ENCODE data around the gene NCOR1.

The NCOR1 gene

GRCh38 chr17:16215273-16215964 is at the start of gene NCOR1:
TSS of gene NCOR1 (minus strand) at chr17:16215534. CDS start at chr17:16194569, 20,965 bp downstream.
- peak; percentile 54 to 92 for DNase-seq (ENCODE audit: low read depth in 1 of 2, low spot score in 1 of 2)
- in situ Hi-C loops (cut with HindIII; ENCODE audit: low pct_unique_long_range_greater_than_20kb, low sequenced_read_pairs), result no loop called here
- no peak for TF ChIP-seq JUND (IDR thresholded peaks at IDR 0.05; ENCODE audit: low read depth)

GRCh38 chr17:16262201-16262600 is 46.9 kb upstream of the NCOR1 start:
- no peak for TF ChIP-seq JUND (IDR thresholded peaks at IDR 0.05; ENCODE audit: low read depth)
- no peak for DNase-seq (ENCODE audit: low read depth in 1 of 2, low spot score in 1 of 2)
- in situ Hi-C loops (cut with HindIII; ENCODE audit: low pct_unique_long_range_greater_than_20kb, low sequenced_read_pairs), result no loop called here

GRCh38 chr17:16261049-16261448 is 45.7 kb upstream of the NCOR1 start:
- in situ Hi-C loops (cut with HindIII; ENCODE audit: low pct_unique_long_range_greater_than_20kb, low sequenced_read_pairs), result no loop called here
- no peak for DNase-seq (ENCODE audit: low read depth in 1 of 2, low spot score in 1 of 2)
- TF ChIP-seq JUND (IDR thresholded peaks at IDR 0.05; ENCODE audit: low read depth), result no peak

DNA sequence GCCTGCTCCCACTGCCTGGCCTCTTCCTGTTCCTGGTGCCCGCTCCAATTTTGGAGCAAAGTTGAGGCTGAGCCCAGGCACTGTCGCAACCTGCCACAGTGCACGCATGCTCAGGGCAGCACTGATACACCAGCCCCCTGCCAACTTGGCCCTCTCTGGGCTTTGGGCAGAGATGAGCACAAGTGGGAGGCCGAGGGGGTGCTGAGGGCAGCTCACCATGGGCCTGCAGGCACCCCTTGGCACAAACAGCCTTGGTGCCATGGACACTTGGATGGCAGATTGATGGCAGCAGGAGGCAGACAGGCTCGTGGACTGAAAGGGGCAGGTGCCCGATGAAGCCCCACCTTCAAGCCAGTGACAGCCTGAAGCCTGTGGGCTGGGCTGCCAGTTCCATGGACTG is 44.6 kb upstream of the NCOR1 start:
- no peak for TF ChIP-seq JUND (IDR thresholded peaks at IDR 0.05; ENCODE audit: low read depth)
- no peak for DNase-seq (ENCODE audit: low read depth in 1 of 2, low spot score in 1 of 2)
- in situ Hi-C loops (cut with HindIII; ENCODE audit: low pct_unique_long_range_greater_than_20kb, low sequenced_read_pairs), result no loop called here

GRCh38 chr17:16258901-16259300 is 43.6 kb upstream of the NCOR1 start:
- TF ChIP-seq JUND (IDR thresholded peaks at IDR 0.05; ENCODE audit: low read depth), result no peak
- in situ Hi-C loops (cut with HindIII; ENCODE audit: low pct_unique_long_range_greater_than_20kb, low sequenced_read_pairs), result no loop called here
- DNase-seq (ENCODE audit: low read depth in 1 of 2, low spot score in 1 of 2), result no peak

DNA sequence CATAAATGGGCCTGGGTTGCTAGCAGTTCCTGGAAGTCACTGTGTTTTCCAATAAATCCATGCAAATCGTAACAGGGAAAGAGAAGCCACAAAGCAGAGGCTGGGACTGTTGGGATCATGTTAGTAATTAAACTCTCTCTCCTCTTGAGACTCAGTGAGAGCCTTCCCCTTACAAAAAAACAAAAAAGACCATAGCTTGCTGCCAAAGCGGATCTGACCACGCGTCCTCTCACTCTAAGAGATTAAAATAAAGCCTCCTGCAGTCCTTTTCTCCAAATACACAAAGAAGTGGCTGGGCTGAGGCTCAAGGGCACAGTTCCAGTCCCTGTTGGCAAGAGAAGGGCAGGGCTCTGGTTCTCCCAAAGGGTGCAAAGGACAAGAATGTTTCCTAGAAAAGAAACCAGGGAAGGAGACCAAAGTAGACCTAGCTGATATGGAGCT is 40.2 kb upstream of the NCOR1 start:
- in situ Hi-C loops (cut with HindIII; ENCODE audit: low pct_unique_long_range_greater_than_20kb, low sequenced_read_pairs), result no loop called here
- no peak for DNase-seq (ENCODE audit: low read depth in 1 of 2, low spot score in 1 of 2)
- no peak for TF ChIP-seq JUND (IDR thresholded peaks at IDR 0.05; ENCODE audit: low read depth)

DNA sequence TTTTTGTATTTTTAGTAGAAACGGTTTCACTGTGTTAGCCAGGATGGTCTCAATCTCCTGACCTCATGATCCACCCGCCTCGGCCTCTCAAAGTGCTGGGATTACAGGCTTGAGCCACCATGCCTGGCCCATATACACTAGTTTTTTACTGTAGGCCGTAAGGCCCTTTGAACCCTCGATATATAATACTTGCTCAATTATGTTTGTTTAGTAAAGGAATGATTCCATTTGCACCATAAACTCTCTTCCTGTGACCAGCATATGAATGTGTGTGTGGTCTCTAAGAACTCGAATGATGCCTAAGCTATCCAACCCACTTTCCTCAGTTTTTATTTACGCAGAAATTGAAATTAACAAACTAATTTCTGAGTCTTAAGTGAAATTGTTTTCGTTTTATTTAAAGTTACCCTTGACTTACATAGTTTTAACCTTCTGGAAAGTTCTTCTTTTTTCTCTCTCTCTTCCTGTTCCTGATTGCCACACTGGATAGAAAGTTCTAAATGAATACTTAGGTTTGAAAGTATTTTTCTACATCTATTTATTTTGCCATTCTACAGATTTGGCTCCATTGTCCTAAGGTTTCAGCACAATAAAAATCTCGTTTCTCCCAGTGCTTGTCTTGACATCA is 39.6 kb upstream of the NCOR1 start:
- TF ChIP-seq JUND (IDR thresholded peaks at IDR 0.05; ENCODE audit: low read depth), result no peak
- in situ Hi-C loops (cut with HindIII; ENCODE audit: low pct_unique_long_range_greater_than_20kb, low sequenced_read_pairs), result no loop called here
- no peak for DNase-seq (ENCODE audit: low read depth in 1 of 2, low spot score in 1 of 2)

DNA sequence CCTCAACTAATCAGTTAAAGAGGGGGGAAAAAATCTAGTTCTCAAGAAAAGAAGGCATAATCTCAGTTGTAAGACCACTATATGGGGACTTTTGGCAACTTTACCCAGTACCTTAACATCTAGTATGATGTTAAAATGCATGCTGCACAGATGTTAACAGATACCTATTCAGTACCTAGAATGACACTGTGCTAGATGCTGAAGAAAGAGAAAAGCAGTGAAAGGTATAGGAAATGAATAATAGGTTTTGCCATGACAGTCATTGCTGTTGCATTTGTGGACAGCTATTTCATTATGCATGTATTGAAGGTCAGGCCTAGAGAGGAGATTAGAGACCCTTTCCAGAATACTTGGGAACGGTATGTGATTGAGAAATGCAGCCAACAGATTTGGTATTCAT is 36.2 kb upstream of the NCOR1 start:
- TF ChIP-seq JUND (IDR thresholded peaks at IDR 0.05; ENCODE audit: low read depth), result no peak
- no peak for DNase-seq (ENCODE audit: low read depth in 1 of 2, low spot score in 1 of 2)
- in situ Hi-C loops (cut with HindIII; ENCODE audit: low pct_unique_long_range_greater_than_20kb, low sequenced_read_pairs), result no loop called here

DNA sequence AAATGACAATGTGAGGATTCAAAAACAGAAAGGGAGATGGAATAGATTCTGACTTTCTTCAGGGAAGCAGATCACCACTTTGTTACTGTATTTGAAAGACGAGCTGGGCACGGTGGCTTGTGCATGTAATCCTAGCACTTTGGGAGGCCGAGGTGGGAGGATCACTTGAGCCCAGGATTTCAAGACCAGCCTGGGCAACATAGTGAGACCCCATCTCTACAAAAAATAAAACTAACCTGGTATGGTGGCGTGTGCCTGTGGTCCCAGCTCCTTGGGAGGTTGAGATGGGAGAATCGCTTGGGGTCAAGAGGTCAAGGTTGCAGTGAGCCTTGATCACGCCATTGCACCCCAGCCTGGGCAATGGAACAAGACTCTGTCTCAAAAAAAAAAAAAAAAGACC is 35.7 kb upstream of the NCOR1 start:
- no peak for TF ChIP-seq JUND (IDR thresholded peaks at IDR 0.05; ENCODE audit: low read depth)
- no peak for DNase-seq (ENCODE audit: low read depth in 1 of 2, low spot score in 1 of 2)
- in situ Hi-C loops (cut with HindIII; ENCODE audit: low pct_unique_long_range_greater_than_20kb, low sequenced_read_pairs), result no loop called here

DNA sequence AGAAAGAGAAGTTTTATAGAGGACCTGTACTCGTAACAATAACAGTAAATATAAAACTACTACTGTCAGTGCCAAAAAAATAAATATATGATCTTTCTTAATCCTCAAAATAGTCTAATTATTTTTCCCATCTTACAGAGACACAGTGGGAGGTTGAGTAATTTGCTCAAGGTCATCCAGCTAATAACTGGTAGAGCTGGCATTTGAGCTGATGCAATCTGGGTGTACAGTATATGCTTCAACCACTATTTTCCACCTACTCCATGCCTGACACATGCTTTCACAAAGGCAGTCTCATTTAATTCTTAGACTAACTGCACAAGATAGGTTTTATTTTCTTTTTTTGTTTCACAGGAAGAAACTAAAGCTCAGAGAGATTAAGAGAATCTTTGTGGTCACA is 35.3 kb upstream of the NCOR1 start:
- DNase-seq (ENCODE audit: low read depth in 1 of 2, low spot score in 1 of 2), result no peak
- no peak for TF ChIP-seq JUND (IDR thresholded peaks at IDR 0.05; ENCODE audit: low read depth)
- in situ Hi-C loops (cut with HindIII; ENCODE audit: low pct_unique_long_range_greater_than_20kb, low sequenced_read_pairs), result no loop called here

GRCh38 chr17:16247586-16247984 is 32.3 kb upstream of the NCOR1 start:
- in situ Hi-C loops (cut with HindIII; ENCODE audit: low pct_unique_long_range_greater_than_20kb, low sequenced_read_pairs), result no loop called here
- TF ChIP-seq JUND (IDR thresholded peaks at IDR 0.05; ENCODE audit: low read depth), result no peak
- DNase-seq (ENCODE audit: low read depth in 1 of 2, low spot score in 1 of 2), result no peak

DNA sequence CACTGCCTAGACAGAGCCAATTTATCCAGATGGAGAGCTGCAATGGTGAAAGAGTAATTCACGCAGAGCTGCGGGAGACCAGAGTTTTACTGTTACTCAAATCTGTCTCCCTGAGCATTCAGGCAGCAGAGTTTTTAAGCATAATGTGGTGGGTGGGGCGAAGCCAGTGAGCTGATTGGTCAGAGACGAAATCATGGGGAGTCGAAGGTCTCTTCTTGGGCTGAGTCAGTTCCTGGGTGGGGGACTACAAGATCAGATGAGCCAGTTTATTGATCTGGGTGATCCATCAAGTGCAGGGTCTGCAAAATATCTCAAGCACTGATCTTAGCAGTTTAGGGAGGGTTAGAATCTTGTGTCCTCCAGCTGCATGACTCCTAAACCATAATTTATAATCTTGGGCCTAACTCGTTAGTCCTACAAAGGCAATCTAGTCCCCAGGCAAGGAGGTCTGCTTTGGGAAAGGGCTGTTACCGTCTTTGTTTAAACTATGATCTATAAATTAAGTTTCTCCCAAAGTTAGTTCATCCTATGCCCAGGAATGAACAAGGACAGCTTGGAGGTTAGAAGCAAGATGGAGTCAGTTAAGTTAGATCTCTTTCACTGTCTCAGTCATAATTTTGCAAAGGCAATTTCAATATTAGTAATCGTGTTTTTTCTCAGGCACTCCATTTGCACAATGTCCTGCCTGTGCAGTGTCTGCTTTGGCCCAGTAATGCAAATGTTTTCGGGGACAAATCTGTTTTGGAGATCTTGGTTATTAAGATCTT is 28.6 kb upstream of the NCOR1 start:
- TF ChIP-seq JUND (IDR thresholded peaks at IDR 0.05; ENCODE audit: low read depth), result no peak

GRCh38 chr17:16243385-16243784 is 28.1 kb upstream of the NCOR1 start:
- TF ChIP-seq JUND (IDR thresholded peaks at IDR 0.05; ENCODE audit: low read depth), result no peak
- no peak for DNase-seq (ENCODE audit: low read depth in 1 of 2, low spot score in 1 of 2)
- in situ Hi-C loops (cut with HindIII; ENCODE audit: low pct_unique_long_range_greater_than_20kb, low sequenced_read_pairs), result no loop called here

More for the DNA sequence above, 28.6 kb upstream of the NCOR1 start:
- in situ Hi-C loops (cut with HindIII; ENCODE audit: low pct_unique_long_range_greater_than_20kb, low sequenced_read_pairs), result no loop called here
- DNase-seq (ENCODE audit: low read depth in 1 of 2, low spot score in 1 of 2), result no peak
